Measurements from ENCODE around the gene C1QTNF12. TPM values are rescaled to one million over a fixed set of nuclear protein-coding genes. Genes with fewer than 3 reads are reported as not detected.
A peak's percentile ranks its signal among the peaks of the same experiment; 100 is the strongest.

The C1QTNF12 gene
- polyA plus RNA-seq, 1 experiment: 0.21 TPM

DNA sequence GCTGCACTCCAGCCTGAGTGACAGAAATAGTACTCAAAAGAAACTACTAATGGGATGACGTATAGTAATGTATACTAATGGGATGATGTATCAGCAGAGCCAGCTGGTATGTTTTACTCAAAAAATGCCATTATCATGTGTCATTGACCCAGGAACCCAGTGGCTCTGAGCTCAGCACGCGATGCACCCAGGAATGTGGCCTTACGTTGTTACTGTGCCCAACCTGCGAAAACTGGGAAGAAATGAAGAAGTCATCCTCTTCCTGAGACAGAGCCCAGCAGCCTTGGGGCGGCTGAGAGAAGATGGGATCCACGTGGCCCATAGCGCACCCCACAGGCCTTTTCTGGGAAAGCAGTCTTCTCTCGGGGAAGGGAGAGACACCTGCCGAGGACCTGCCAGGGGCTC is 18.3 kb upstream of the C1QTNF12 start:
- TF ChIP-seq CTCF (IDR thresholded peaks at IDR 0.05; ENCODE audit: low read depth, low read length): peak; percentile 64
- ChIA-PET POLR2A (interaction anchor here (0.6 to 1.7 kb wide), 8 partner anchors 9 to 246 kb away, joined by 3 to 10 read pairs (median 3); partner anchors contain the start of gene UBE2J2), CTCF (no interaction called here)
- Histone ChIP-seq H3K27ac (ENCODE audit: low read depth, low read length) (peak overlapping the region; percentile 100), H3K4me3 (ENCODE audit: low read depth, low read length) (peak overlapping the region; percentile 10; the same call in 1 of the 2 replicates), H3K27me3 (ENCODE audit: control insufficient read depth, insufficient read depth, low read length) (no peaks in the 10 kb centered on the region), H3K9me3 (ENCODE audit: control insufficient read depth, insufficient read depth, low read length) (no peaks in the 10 kb centered on the region)
- DNase-seq (ENCODE audit: low read depth, low spot score): peak; percentile 98

DNA sequence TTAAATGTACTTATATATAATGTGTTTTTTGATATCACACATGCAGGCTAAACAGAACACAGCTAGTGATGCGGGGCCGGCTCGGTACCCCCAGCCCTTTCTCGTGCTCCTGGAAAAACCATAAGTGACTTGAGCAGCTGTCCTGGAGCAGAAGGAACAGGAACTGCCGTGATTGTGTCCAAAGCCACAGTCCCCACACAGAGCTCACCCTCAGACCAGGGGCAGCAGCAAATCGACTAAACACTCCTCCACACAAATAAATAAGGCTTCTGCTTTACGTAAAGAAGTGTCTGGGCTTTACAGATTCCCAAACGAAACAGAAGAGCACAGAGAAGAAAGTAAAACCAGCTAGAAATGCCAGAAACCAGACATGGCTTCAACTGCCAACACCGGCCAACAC is 17.5 kb upstream of the C1QTNF12 start:
- ChIA-PET POLR2A (interaction anchor here (0.7 to 1.7 kb wide), 5 partner anchors 10 to 245 kb away, joined by 3 to 10 read pairs (median 3); partner anchors contain the start of gene UBE2J2), CTCF (interaction anchor here (1.3 kb wide), 1 partner anchor 142 kb away, joined by 5 read pairs; no protein-coding TSS in a partner anchor)
- Histone ChIP-seq H3K4me3 (ENCODE audit: low read depth, low read length) (peak overlapping the region; percentile 13; the same call in 1 of the 2 replicates), H3K27ac (ENCODE audit: low read depth, low read length) (peak overlapping the region; percentile 100), H3K27me3 (ENCODE audit: control insufficient read depth, insufficient read depth, low read length) (no peaks in the 10 kb centered on the region), H3K9me3 (ENCODE audit: control insufficient read depth, insufficient read depth, low read length) (no peaks in the 10 kb centered on the region)
- TF ChIP-seq CTCF (IDR thresholded peaks at IDR 0.05; ENCODE audit: low read depth, low read length): no peak
- no peak for DNase-seq (ENCODE audit: low read depth, low spot score)

DNA sequence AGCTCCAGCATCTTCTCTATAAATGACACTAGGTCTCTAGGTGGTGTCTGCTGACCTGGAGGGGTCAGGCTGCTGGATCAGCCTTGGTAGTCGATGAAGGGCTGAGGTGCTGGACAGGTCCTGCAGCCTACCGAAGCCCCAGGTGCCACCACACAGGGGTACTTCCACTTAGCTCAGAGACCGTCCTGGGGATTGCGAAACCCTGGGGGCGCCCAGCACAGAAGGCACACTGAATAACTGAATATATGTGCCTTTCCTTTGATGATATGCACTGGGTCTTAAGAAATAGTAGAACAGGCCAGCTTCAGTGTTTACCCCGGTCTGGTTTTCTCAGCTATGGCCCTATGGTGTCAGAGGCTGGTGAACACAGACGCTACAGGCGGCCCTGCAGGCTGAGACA is 16.2 kb upstream of the C1QTNF12 start:
- POLR2A ChIA-PET: interaction anchor here (1.8 kb wide), 1 partner anchor 11 kb away, joined by 4 read pairs; the partner anchor contains the start of gene UBE2J2
- no peak for TF ChIP-seq CTCF (IDR thresholded peaks at IDR 0.05; ENCODE audit: low read depth, low read length)
- no peak overlapping the region for H3K27ac ChIP-seq (ENCODE audit: low read depth, low read length)
- H3K9me3 ChIP-seq (ENCODE audit: control insufficient read depth, insufficient read depth, low read length): no peaks in the 10 kb centered on the region; the same call in 1 of the 2 replicates
- CTCF ChIA-PET: no interaction called here
- DNase-seq (ENCODE audit: low read depth, low spot score): no peak
- H3K4me3 ChIP-seq (ENCODE audit: low read depth, low read length): no peak overlapping the region
- no peaks in the 10 kb centered on the region for H3K27me3 ChIP-seq (ENCODE audit: control insufficient read depth, insufficient read depth, low read length)

DNA sequence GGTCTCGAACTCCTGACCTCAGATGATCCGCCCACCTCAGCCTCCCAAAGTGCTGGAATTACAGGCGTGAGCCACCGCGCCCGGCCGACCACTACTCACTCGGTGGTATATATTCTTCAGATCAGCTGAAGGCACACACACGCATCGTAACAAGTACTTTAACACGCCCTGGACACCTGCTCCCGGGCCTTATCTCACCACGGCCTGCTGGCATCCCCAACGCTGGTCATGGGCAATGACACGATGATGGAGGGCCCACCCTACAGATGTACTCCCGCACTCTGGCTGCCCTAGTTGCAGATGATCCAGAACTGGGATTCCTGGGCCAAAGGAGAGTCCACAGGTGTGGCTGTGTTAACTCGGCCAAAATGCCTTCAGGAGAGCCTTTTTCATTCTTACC is 15.5 kb upstream of the C1QTNF12 start:
- Histone ChIP-seq H3K4me3 (ENCODE audit: low read depth, low read length) (no peak overlapping the region), H3K27ac (ENCODE audit: low read depth, low read length) (no peak overlapping the region), H3K27me3 (ENCODE audit: control insufficient read depth, insufficient read depth, low read length) (no peaks in the 10 kb centered on the region), H3K9me3 (ENCODE audit: control insufficient read depth, insufficient read depth, low read length) (no peaks in the 10 kb centered on the region; the same call in 1 of the 2 replicates)
- ChIA-PET CTCF (no interaction called here), POLR2A (interaction anchor here (1.8 kb wide), 1 partner anchor 12 kb away, joined by 4 read pairs; the partner anchor contains the start of gene UBE2J2)
- TF ChIP-seq CTCF (IDR thresholded peaks at IDR 0.05; ENCODE audit: low read depth, low read length): no peak
- no peak for DNase-seq (ENCODE audit: low read depth, low spot score)

DNA sequence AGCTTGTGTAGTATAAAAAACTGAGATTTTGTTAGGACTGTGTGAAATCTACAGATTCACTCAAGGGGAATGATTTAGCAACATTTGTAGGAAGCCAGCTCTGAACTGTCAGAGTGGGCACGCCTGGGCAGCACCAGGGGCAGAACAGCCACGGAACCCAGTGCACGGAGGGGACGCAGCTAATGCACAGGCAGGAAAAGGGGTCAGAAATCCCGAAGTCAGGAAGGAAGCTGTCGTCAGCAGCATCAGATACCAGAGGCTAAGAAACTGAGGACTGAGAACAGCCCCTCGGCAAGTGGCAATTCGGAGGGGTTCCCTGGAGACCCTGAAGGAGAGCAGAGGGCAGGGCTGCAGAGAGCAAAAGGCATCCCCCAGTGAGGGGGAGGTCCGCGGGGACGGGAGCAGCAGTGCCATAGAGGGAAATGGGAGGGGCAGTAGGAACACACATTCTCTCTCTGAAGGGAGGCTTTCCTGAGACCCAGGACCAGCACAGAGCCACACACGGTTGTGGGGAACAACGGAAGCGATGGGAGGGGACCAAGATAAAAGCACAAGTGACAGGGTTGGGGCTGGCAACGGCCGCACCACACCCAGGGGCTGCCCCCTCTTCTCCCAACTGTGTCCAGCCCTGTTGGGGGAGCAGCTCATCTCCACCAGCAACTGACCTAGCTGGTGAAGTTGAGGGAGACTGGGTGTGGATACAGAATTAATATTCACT is 14.5 kb upstream of the C1QTNF12 start:
- no peak for TF ChIP-seq CTCF (IDR thresholded peaks at IDR 0.05; ENCODE audit: low read depth, low read length)
- Histone ChIP-seq H3K9me3 (ENCODE audit: control insufficient read depth, insufficient read depth, low read length) (no peaks in the 10 kb centered on the region; the same call in 1 of the 2 replicates), H3K4me3 (ENCODE audit: low read depth, low read length) (no peak overlapping the region), H3K27ac (ENCODE audit: low read depth, low read length) (no peak overlapping the region), H3K27me3 (ENCODE audit: control insufficient read depth, insufficient read depth, low read length) (no peaks in the 10 kb centered on the region)
- ChIA-PET CTCF (interaction anchor here (0.7 kb wide), 1 partner anchor 138 kb away, joined by 4 read pairs; no protein-coding TSS in a partner anchor), POLR2A (interaction anchor here (1.8 kb wide), 1 partner anchor 13 kb away, joined by 4 read pairs; the partner anchor contains the start of gene UBE2J2)
- no peak for DNase-seq (ENCODE audit: low read depth, low spot score)
